GM19467 (cell line): ENCODE data around the gene PCYOX1L.
"Not testable (repeated sequence)": the region's sequence is repeated elsewhere in the genome, so short reads cannot be mapped to it uniquely, and the experiment has no call there.

Experiments used
- ATAC-seq: cut with Tn5 transposase; IDR thresholded peaks from one replicate; pipeline ENCODE4 v1.9.1; 2021; ENCODE audit warnings: mild to moderate bottlenecking, moderate library complexity; ENCODE audit not compliant: unreplicated experiment

The PCYOX1L gene

GRCh38 chr5:149382517-149383220 is 24.8 kb downstream of the PCYOX1L start:
- no peak for ATAC-seq

- ATAC-seq = no peak
Observed at GRCh38 chr5:149383399-149383798, 25.6 kb downstream of the PCYOX1L start.

DNA sequence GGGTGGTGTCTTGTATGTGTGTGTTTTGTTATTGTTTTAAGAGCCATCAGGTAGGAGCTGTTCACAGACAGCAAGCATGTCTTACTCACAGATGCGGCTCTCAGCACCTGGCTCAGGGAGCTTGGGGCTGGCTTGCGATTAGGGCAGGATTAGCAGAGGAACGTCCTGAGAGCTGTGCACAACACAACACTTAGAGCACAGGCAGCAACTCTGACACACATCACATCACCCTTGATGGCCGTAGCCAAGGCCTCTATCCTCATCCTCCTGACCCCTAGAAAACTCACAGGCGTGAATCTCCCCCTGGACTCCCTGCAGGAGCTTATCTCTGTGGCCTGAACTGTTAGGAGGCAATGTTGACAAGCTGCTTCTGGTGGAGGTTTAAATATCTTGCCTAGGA is 28.3 kb downstream of the PCYOX1L start:
- no peak for ATAC-seq

DNA sequence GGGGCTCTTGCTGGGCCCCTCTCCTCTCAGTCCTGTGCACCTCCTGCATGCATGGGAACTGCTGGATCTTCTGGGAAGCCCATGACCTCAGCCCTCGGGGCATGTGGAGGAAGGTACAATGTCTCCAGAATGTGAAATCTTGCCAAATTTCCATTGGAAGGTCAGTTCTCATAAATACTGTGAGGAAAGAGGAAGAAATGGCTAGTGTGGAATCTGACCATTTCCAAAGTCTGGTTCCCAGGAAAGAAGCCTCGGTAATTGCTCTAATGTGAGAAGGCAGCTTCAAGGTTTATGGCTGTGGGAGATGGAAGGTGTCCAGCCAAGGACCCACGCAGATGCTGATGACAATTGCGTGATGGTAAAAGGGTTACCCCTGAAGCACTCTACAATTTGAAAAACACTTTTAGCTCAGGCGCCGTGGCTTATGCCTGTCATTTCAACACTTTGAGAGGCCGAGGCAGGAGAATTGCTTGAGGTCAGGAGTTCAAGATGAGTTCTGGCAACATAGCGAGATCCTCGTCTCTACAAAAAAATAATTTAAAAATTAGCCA is 29.3 kb downstream of the PCYOX1L start:
- no peak for ATAC-seq

GRCh38 chr5:149387982-149388381 is 30.1 kb downstream of the PCYOX1L start:
- ATAC-seq = no peak

GRCh38 chr5:149388498-149389190 is 30.8 kb downstream of the PCYOX1L start:
- no peak for ATAC-seq

DNA sequence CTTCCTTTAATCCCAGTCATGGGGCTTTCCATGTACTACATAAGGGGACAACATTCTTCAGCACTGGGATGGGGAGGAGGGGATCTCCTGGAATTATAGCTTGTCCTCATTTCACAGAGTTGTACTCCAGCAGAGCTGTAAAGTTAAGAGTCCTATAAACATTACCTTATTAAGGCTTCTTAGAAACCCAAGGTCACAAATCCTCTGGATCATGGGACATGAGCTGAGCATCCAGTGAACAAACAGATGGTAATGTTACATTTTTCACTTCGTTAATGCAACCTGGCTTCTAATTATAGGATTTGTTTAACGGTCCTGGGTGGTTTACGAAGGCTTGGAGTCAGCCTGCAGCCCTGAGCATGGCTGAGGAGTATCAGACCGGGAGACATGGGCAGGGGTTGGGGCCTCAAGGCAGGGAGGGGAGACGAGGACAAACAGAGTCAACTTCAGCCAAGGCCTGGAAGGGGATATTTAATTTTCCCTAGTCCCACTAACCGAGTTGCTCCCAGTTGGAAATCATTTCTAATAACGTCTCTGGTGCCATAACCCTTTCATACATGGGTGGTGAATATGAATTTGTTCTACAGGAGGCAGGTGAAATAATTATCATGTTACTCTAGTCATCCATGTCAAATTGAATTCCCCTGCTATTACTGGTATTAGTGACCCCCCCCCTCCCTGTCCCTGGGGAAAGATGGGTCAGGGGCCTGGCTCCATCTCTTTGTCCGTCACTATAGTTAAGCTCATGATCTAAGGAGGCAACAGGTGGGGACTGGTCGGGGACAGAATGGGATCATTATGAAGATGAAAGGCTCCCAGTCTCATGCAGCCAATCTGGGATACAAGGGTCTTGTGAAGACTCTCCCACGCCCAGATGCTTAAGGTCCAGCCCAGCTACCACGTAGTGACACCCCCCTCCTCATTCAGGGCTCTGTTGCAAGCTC is 32.0 kb downstream of the PCYOX1L start:
- no peak for ATAC-seq

- ATAC-seq = not testable (repeated sequence)
Observed at GRCh38 chr5:149391076-149391475, 33.2 kb downstream of the PCYOX1L start.

GRCh38 chr5:149391524-149391923 is 33.7 kb downstream of the PCYOX1L start:
- ATAC-seq = no peak

- no peak for ATAC-seq
Observed at GRCh38 chr5:149392718-149393117, 34.9 kb downstream of the PCYOX1L start.

DNA sequence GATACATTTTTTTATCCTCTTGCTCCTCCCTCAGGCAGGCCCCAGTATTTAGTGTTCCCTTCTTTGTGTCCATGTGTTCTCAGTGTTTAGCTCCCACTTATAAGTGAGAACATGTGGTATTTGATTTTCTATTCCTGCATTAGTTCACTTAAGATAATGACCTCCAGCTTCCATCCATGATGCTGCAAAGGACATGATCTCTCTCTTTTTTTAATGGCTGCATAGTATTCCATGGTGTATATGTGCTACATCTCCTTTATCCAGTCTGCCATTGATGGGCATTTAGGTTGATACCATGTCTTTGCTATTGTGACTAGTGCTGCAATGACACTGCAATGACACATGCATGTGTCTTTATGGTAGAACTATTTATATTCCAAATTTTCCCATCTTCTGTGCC is 37.1 kb downstream of the PCYOX1L start:
- ATAC-seq = not testable (repeated sequence)

DNA sequence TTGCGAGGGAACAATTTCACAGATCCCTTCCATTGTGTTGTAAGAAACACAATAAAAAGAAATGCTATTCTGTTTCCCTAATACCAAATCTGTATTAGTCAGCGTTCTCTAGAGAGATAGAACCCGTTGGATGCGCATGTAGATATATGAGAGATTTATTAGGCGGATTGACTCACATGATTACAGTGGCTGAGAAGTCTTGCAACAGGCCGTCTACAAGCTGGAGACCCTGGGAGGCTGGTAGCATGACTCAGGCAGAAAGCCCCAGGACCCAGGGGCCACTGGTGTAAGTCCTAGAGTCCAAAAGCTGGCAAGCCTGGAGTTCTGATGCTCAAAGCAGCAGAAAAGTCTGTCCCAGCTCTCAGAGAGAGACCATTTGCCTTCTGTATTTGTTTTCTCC is 39.7 kb downstream of the PCYOX1L start:
- ATAC-seq = no peak

DNA sequence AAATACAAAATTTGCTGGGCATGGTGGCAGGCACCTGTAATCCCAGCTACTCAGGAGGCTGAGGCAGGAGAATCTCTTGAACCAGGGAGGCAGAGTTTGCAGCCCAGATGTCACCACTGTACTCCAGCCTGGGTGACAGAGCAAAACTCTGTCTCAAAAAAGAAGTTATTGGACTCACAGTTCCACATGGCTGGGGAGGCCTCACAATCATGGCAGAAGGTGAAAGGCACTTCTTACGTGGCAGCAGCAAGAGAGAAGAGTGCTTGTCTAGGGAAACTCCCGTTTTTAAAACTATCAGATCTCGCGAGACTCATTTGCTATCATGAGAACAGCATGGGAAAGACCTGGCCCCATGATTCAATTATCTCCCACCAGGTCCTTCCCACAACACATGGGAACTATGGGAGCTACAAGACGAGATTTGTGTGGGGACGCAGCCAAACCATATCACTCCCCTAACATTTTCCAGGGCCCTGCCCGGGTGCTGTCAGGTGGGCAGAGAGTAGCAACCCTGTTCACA is 41.0 kb downstream of the PCYOX1L start:
- not testable (repeated sequence) for ATAC-seq

GRCh38 chr5:149399775-149400174 is 41.9 kb downstream of the PCYOX1L start:
- ATAC-seq = no peak

DNA sequence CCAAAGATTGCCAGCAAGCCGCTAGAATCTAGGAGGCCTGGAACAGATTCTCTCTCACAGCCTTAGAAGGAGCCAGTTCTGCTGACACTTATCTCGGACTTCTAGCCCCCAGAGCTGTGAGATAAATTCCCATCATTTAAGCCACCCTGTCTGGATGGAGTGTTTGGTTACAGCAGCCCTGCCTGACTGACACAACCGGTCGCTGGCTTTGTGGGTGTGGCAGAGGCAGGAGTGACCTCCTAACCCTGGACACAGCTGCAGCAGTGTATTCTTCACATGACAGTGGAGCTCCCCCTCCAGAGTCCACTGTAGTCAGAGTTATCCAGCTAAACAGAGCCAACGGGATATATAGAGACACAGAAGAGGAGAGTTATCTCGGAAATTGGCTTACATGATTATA is 42.5 kb downstream of the PCYOX1L start:
- no peak for ATAC-seq

DNA sequence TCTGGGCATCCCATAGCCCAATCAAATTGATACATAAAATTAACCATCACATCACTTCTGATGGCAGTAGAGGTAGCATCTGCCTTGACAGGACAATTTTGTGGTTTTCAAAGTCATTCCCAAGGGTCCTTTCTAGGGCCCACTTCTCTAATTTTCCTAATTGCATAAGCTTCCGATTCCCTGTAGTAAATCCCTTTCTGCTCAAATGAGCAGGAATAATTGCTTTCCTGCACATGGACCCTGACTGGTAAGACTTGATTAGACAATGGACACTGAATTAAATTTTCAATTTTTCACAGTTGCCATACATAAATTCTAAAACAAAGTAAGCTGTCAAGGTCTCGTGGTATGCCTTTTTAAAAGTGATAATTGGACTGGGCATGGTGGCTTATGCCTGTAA is 43.2 kb downstream of the PCYOX1L start:
- ATAC-seq = no peak

- no peak for ATAC-seq
Observed at GRCh38 chr5:149402291-149402690, 44.4 kb downstream of the PCYOX1L start.

- no peak for ATAC-seq
Observed at GRCh38 chr5:149403923-149404745, 46.3 kb downstream of the PCYOX1L start.

DNA sequence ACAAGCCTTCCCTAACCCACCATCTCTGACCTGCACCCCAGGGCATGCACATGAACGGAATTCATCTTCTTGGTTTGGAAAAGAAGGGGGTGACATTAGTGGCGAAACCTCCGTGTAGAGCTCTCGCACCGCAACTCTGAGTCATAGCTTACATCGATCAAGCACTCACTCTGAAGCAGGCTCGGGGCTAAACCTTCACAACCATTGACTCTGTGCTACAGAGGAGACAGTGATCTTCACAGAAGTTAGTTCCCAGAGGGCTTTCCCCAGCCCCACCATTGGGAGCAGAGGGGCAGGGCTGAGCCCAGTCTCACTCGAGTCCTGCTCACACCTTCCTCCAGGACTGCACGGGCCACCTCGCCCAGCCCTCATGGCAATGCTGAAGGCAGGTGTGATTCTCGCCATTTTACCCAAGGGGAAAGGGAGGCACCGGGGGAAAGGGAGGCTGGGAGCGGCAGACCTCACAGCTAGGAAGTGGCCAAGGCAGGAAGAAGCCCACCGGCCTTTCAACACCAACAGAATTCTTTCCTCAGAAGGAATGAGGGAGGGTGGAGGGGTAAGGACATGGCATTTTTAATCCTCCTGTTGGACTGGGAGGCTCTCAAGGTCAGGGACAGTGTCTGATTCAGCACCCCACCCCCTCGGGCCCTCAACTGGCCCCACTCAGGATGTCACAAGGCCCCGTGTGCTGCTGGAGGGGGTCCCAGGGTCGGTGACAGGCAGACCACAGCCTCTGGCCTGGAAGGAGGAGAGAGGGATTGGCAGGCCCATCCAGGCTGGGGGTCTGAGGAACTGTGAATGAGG is 47.1 kb downstream of the PCYOX1L start:
- no peak for ATAC-seq
